GM12891 (cell line): ENCODE results near the gene CTNNA3.

Experiments
- POLR2A ChIP-seq: IDR thresholded peaks from 2 replicates; pipeline ENCODE4 v1.6.1; 2011; ENCODE audit warnings: low read depth, low read length, control low read depth
- POLR2AphosphoS5 ChIP-seq: IDR thresholded peaks from 2 replicates; pipeline ENCODE4 v1.6.1; 2011; ENCODE audit warnings: low read depth, low read length, control low read depth
- SPI1 ChIP-seq: IDR thresholded peaks from 2 replicates; pipeline ENCODE4 v1.6.1; 2011; ENCODE audit warnings: low read depth, low read length, control low read depth
- TAF1 ChIP-seq: IDR thresholded peaks from 2 replicates; pipeline ENCODE4 v1.6.1; 2011; ENCODE audit warnings: low read depth, low read length, control low read depth

GRCh38 chr10:66291133-66291532, 1404.9 kb downstream of the CTNNA3 start:
- no peak for TF ChIP-seq POLR2A
- TF ChIP-seq TAF1, result no peak
- no peak for TF ChIP-seq POLR2AphosphoS5
- no peak for TF ChIP-seq SPI1
